PC-3 (cell line): ENCODE measurements around the gene PEX16. TPM values are rescaled to one million over a fixed set of nuclear protein-coding genes. Genes with fewer than 3 reads are reported as not detected.

ENCODE experiments used
- ATAC-seq: fragments of 200-7000 bp; cut with Tn5 transposase; 2 replicates; pipeline ENCODE4 v1.9.1; 2020; ENCODE audit warnings: mild to moderate bottlenecking, moderate library complexity
- BruUV-seq: library from RNA; stranded (reverse); fragments of 400-500 nt; replicated peaks from 2 replicates; lab custom pipeline; 2021; lab: Mats Ljungman, UMichigan
- CTCF ChIA-PET: fragments of 300-600 bp; sonication (Branson Sonifier 250); formaldehyde crosslinking; loops from one replicate; lab custom pipeline; 2022; ENCODE audit warnings: antibody characterized with exemption; lab: Charles Lee
- POLR2A ChIA-PET: fragments of 300-600 bp; sonication (Branson Sonifier 250); formaldehyde crosslinking; loops from one replicate; lab custom pipeline; 2022; ENCODE audit warnings: antibody characterized with exemption; ENCODE audit not compliant: unreplicated experiment; lab: Charles Lee
- DNase-seq: peaks from one replicate; pipeline ENCODE4 v3.0.0-alpha.2; 2015
- H2AFZ ChIP-seq: fragments of 300-600 bp; sonication (generic); 2 replicates; pipeline ENCODE4 v1.6.0; 2016; ENCODE audit warnings: antibody characterized with exemption, low read length
- H3F3A ChIP-seq: fragments of 300-600 bp; sonication (generic); one replicate; pipeline ENCODE4 v1.6.0; 2017; ENCODE audit warnings: antibody characterized with exemption, low read length, control low read depth, mild to moderate bottlenecking; ENCODE audit not compliant: unreplicated experiment
- H3K27ac ChIP-seq: fragments of 300-600 bp; sonication (generic); 2 replicates; pipeline ENCODE4 v1.5.1; 2016; ENCODE audit warnings: mild to moderate bottlenecking, low read length
- H3K27me3 ChIP-seq: fragments of 300-600 bp; sonication (generic); 2 replicates; pipeline ENCODE4 v1.6.1; 2016; ENCODE audit warnings: low read length, mixed read lengths
- H3K36me3 ChIP-seq: fragments of 300-600 bp; sonication (generic); 2 replicates; pipeline ENCODE4 v1.6.1; 2016; ENCODE audit warnings: low read depth, mixed run types, low read length, mixed read lengths
- H3K4me1 ChIP-seq: fragments of 300-600 bp; sonication (generic); 2 replicates; pipeline ENCODE4 v1.5.1; 2016; ENCODE audit warnings: low read length; ENCODE audit not compliant: insufficient read depth
- H3K4me2 ChIP-seq: fragments of 300-600 bp; sonication (generic); 2 replicates; pipeline ENCODE4 v1.6.0; 2016; ENCODE audit warnings: low read length
- H3K4me3 ChIP-seq: fragments of 300-600 bp; sonication (generic); 2 replicates; pipeline ENCODE4 v1.5.1; 2016; ENCODE audit warnings: mild to moderate bottlenecking, low read length, mixed read lengths
- H3K79me2 ChIP-seq: fragments of 300-600 bp; sonication (generic); 2 replicates; pipeline ENCODE4 v1.6.1; 2017; ENCODE audit warnings: low read length, mixed read lengths
- H3K9ac ChIP-seq: fragments of 300-600 bp; sonication (generic); 2 replicates; pipeline ENCODE4 v1.6.0; 2016; ENCODE audit warnings: mild to moderate bottlenecking, low read length
- H3K9me2 ChIP-seq: fragments of 300-600 bp; sonication (generic); replicated peaks from 2 replicates; pipeline ENCODE4 v1.6.1; 2016; ENCODE audit warnings: mixed run types, low read length, mixed read lengths
- H3K9me3 ChIP-seq: fragments of 300-600 bp; sonication (generic); 2 replicates; pipeline ENCODE4 v1.6.1; 2016; ENCODE audit warnings: low read length, mixed read lengths
- H4K20me1 ChIP-seq: fragments of 300-600 bp; sonication (generic); 2 replicates; pipeline ENCODE4 v1.6.1; 2016; ENCODE audit warnings: low read length, mixed read lengths
- EZH2 ChIP-seq: fragments of 300-600 bp; sonication (generic); IDR thresholded peaks from one replicate; pipeline ENCODE4 v1.6.1; 2017; ENCODE audit warnings: antibody characterized with exemption, mild to moderate bottlenecking, low read length; ENCODE audit not compliant: unreplicated experiment
- EZH2phosphoT487 ChIP-seq: fragments of 300-600 bp; sonication (generic); IDR thresholded peaks from 2 replicates; pipeline ENCODE4 v1.6.1; 2018; ENCODE audit warnings: mild to moderate bottlenecking, antibody characterized with exemption, low read length, borderline replicate concordance
- intact Hi-C: fragments of 100-400 bp; cut with micrococcal nuclease; formaldehyde crosslinking; loops from 2 replicates; pipeline ENCODE4 v1.9.0; 2023
- total RNA-seq: library from RNA; depleted of rRNA; stranded (reverse); fragments of >200 nt; gene quantifications from 2 replicates; pipeline ENCODE4 v1.2.3, GENCODE V29; 2014
- TF ChIP-seq, protein P1 (sequence below): fragments of 300-600 bp; sonication (generic); conservative IDR thresholded peaks from 2 replicates; pipeline ENCODE4 v1.5.1; 2017; ENCODE audit warnings: antibody characterized with exemption, low read depth, mild to moderate bottlenecking, low read length

The PEX16 gene
- total RNA-seq, 1 experiment from 2014 or later = 56.7 TPM

DNA sequence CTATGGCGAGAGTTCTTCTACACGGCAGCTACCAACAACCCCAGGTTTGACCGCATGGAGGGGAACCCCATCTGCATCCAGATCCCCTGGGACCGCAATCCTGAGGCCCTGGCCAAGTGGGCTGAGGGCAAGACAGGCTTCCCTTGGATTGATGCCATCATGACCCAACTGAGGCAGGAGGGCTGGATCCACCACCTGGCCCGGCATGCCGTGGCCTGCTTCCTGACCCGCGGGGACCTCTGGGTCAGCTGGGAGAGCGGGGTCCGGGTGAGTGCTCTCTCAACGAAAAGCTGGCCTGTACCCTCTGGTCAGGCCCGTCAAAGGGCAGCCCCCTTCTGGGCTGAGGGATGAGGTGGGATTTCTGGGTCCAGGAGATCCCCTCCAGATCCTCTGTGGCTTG lies 48.1 kb downstream of the PEX16 start:
- ATAC-seq (no peak), DNase-seq (no peak)
- H3K4me3 ChIP-seq = no peak overlapping the region
- H3K79me2 ChIP-seq = no peaks in the 10 kb centered on the region
- no peak overlapping the region for H2AFZ ChIP-seq
- no peaks in the 10 kb centered on the region for H3F3A ChIP-seq
- no peaks in the 10 kb centered on the region for H3K9me3 ChIP-seq
- no peaks in the 10 kb centered on the region for H3K9me2 ChIP-seq
- POLR2A ChIA-PET = no interaction called here
- H3K9ac ChIP-seq = no peak overlapping the region
- TF ChIP-seq EZH2 (no peak), EZH2phosphoT487 (no peak)
- TF ChIP-seq, protein P1, sequence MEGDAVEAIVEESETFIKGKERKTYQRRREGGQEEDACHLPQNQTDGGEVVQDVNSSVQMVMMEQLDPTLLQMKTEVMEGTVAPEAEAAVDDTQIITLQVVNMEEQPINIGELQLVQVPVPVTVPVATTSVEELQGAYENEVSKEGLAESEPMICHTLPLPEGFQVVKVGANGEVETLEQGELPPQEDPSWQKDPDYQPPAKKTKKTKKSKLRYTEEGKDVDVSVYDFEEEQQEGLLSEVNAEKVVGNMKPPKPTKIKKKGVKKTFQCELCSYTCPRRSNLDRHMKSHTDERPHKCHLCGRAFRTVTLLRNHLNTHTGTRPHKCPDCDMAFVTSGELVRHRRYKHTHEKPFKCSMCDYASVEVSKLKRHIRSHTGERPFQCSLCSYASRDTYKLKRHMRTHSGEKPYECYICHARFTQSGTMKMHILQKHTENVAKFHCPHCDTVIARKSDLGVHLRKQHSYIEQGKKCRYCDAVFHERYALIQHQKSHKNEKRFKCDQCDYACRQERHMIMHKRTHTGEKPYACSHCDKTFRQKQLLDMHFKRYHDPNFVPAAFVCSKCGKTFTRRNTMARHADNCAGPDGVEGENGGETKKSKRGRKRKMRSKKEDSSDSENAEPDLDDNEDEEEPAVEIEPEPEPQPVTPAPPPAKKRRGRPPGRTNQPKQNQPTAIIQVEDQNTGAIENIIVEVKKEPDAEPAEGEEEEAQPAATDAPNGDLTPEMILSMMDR = no peak
- H3K4me1 ChIP-seq = no peaks in the 10 kb centered on the region
- H3K27ac ChIP-seq = no peak overlapping the region
- BruUV-seq = no TSS peak
- H3K36me3 ChIP-seq = 0 out of 2 replicates have a peak, but pooled peaks cover 4% of the 10 kb centered on the region
- H4K20me1 ChIP-seq = no peaks in the 10 kb centered on the region
- intact Hi-C loops = no loop called here
- H3K4me2 ChIP-seq = no peak overlapping the region
- CTCF ChIA-PET = no interaction called here
- no peaks in the 10 kb centered on the region for H3K27me3 ChIP-seq

DNA sequence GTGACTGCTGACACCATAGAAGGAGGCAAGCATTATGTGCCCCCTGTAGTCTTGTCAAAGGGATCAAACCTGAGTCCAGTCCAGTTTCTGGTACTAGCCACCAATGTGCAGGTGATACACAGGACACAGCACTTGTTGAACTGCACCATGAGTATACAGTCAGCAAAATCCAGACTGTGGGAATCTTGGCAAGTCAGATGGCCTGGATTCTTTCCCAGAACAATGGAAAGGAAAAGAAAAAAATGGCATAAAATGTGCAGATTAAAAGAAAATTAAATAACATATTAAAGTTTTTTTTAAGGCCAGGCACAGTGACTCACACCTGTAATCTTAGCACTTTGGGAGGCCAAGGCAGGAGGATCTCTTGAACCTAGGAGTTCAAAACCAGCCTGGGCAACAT lies 53.6 kb downstream of the PEX16 start:
- TF ChIP-seq, protein P1 = no peak
- TF ChIP-seq EZH2phosphoT487 = no peak
- TF ChIP-seq EZH2 = no peak
- no peaks in the 10 kb centered on the region for H3K9me3 ChIP-seq
- no TSS peak for BruUV-seq
- H3K9me2 ChIP-seq = no peaks in the 10 kb centered on the region
- H3K27me3 ChIP-seq = no peaks in the 10 kb centered on the region
- no peaks in the 10 kb centered on the region for H3K4me1 ChIP-seq
- H4K20me1 ChIP-seq = no peaks in the 10 kb centered on the region
- no peak overlapping the region for H3K27ac ChIP-seq
- ATAC-seq (no peak), DNase-seq (no peak)
- no peak overlapping the region for H3K4me2 ChIP-seq
- CTCF ChIA-PET = no interaction called here
- H3F3A ChIP-seq = no peaks in the 10 kb centered on the region
- no peak overlapping the region for H3K9ac ChIP-seq
- intact Hi-C loops = no loop called here
- no peak overlapping the region for H3K4me3 ChIP-seq
- no peaks in the 10 kb centered on the region for H3K79me2 ChIP-seq
- POLR2A ChIA-PET = no interaction called here
- H3K36me3 ChIP-seq = no peaks in the 10 kb centered on the region; the same call in 1 of the 2 replicates
- H2AFZ ChIP-seq = no peak overlapping the region

GRCh38 chr11:45860764-45861510 lies 56.7 kb downstream of the PEX16 start:
- ATAC-seq (no peak), DNase-seq (no peak)
- no peak overlapping the region for H3K4me2 ChIP-seq
- POLR2A ChIA-PET = no interaction called here
- H3K27me3 ChIP-seq = no peaks in the 10 kb centered on the region
- H3K9me2 ChIP-seq = no peaks in the 10 kb centered on the region
- H4K20me1 ChIP-seq = no peaks in the 10 kb centered on the region
- H2AFZ ChIP-seq = no peak overlapping the region
- no peaks in the 10 kb centered on the region for H3K79me2 ChIP-seq
- BruUV-seq = no TSS peak
- H3K9me3 ChIP-seq = no peaks in the 10 kb centered on the region
- no peak overlapping the region for H3K9ac ChIP-seq
- CTCF ChIA-PET = no interaction called here
- H3K27ac ChIP-seq = no peak overlapping the region
- H3K4me1 ChIP-seq = no peaks in the 10 kb centered on the region
- no peak for TF ChIP-seq EZH2phosphoT487
- TF ChIP-seq, protein P1 = no peak
- no peak for TF ChIP-seq EZH2
- H3F3A ChIP-seq = no peaks in the 10 kb centered on the region
- no peak overlapping the region for H3K4me3 ChIP-seq
- H3K36me3 ChIP-seq = peaks cover 3% of the 10 kb centered on the region; the same call in 1 of the 2 replicates
- intact Hi-C loops = no loop called here
